Fibroblast of peridontal ligament (primary cell): Measurements from ENCODE around the gene SLC26A2.

Source experiments
- DNase-seq: peaks from one replicate; pipeline ENCODE4 v3.0.0-alpha.2; 2010; ENCODE audit errors: extremely low read depth

The SLC26A2 gene

GRCh38 chr5:149961957-149962409 lies 1.4 kb downstream of the SLC26A2 start:
- peak; percentile 72 for DNase-seq

- DNase-seq, result no peak
These were observed 2.2 kb downstream of the SLC26A2 start for GRCh38 chr5:149962601-149963300.

GRCh38 chr5:149963729-149964128 lies 3.2 kb downstream of the SLC26A2 start:
- DNase-seq, result no peak

- no peak for DNase-seq
These were observed 6.4 kb downstream of the SLC26A2 start for GRCh38 chr5:149966946-149967345.

GRCh38 chr5:149969181-149969930 lies 8.8 kb downstream of the SLC26A2 start:
- DNase-seq, result no peak

GRCh38 chr5:149975409-149975808 lies 14.9 kb downstream of the SLC26A2 start:
- no peak for DNase-seq

- no peak for DNase-seq
These were observed 19.3 kb downstream of the SLC26A2 start for GRCh38 chr5:149979896-149980295.

- DNase-seq, result no peak
These were observed 20.6 kb downstream of the SLC26A2 start for GRCh38 chr5:149981206-149981605.

- DNase-seq, result no peak
These were observed 21.9 kb downstream of the SLC26A2 start for GRCh38 chr5:149982505-149982904.

GRCh38 chr5:149988126-149988525 lies 27.6 kb downstream of the SLC26A2 start:
- DNase-seq, result no peak

- DNase-seq, result peak; percentile 80
These were observed 30.2 kb downstream of the SLC26A2 start for GRCh38 chr5:149990518-149991376.

- no peak for DNase-seq
These were observed 32.9 kb downstream of the SLC26A2 start for GRCh38 chr5:149993471-149993870.

- DNase-seq, result no peak
These were observed 35.0 kb downstream of the SLC26A2 start for GRCh38 chr5:149995385-149996204.

- no peak for DNase-seq
These were observed 35.8 kb downstream of the SLC26A2 start for GRCh38 chr5:149996205-149996890.

GRCh38 chr5:149998281-149998680 lies 37.7 kb downstream of the SLC26A2 start:
- DNase-seq, result no peak

- no peak for DNase-seq
These were observed 38.8 kb downstream of the SLC26A2 start for GRCh38 chr5:149999359-149999758.

GRCh38 chr5:149999866-150000255 lies 39.3 kb downstream of the SLC26A2 start:
- DNase-seq, result no peak

GRCh38 chr5:150000256-150000989 lies 39.9 kb downstream of the SLC26A2 start, which contains the start of the genes HMGXB3 and TIGD6:
TSS of gene HMGXB3 (plus strand) at chr5:150000739. CDS start at chr5:150004853, 4,114 bp downstream.
TSS of gene TIGD6 (minus strand) at chr5:150000654. CDS start at chr5:149996348, 4,306 bp downstream.
- DNase-seq, result peak; percentile 93

- DNase-seq, result peak; percentile 25
These were observed 40.6 kb downstream of the SLC26A2 start for GRCh38 chr5:150000990-150001659.
